Liver (tissue), 9 donors: ENCODE results near the gene FKBP1C. TPM values are rescaled to one million over a fixed set of nuclear protein-coding genes. Genes with fewer than 3 reads are reported as not detected.

ENCODE experiments used
- DNase-seq: peaks from one replicate; pipeline ENCODE4 v3.0.0-alpha.2; 2017; ENCODE audit warnings: low spot score
- H3K27ac ChIP-seq, 2 donors: one replicate each; pipeline ENCODE4 v1.7.0; 2013; ENCODE audit warnings: inconsistent platforms in 2 of 2, low read length in 2 of 2, control low read depth in 1 of 2, low read depth in 1 of 2, mild to moderate bottlenecking in 1 of 2
- H3K27me3 ChIP-seq, 4 donors: one replicate each; pipeline versions ENCODE4 v1.6.1 to v1.7.0; 2013; ENCODE audit warnings: low read length in 3 of 4, inconsistent platforms in 1 of 4, mild to moderate bottlenecking in 1 of 4, moderate library complexity in 1 of 4; ENCODE audit not compliant: control insufficient read depth in 4 of 4, insufficient read depth in 4 of 4
- H3K36me3 ChIP-seq, 4 donors: one replicate each; pipeline versions ENCODE4 v1.6.1 to v1.7.0; 2013; ENCODE audit warnings: low read length in 3 of 4, mild to moderate bottlenecking in 3 of 4, low read depth in 1 of 4, moderate library complexity in 1 of 4; ENCODE audit not compliant: control insufficient read depth in 4 of 4, insufficient read depth in 3 of 4
- H3K4me1 ChIP-seq, 4 donors: one replicate each; pipeline versions ENCODE4 v1.6.1 to v1.7.0; 2013; ENCODE audit warnings: low read length in 3 of 4, mild to moderate bottlenecking in 3 of 4, moderate library complexity in 1 of 4; ENCODE audit not compliant: control insufficient read depth in 4 of 4, insufficient read depth in 4 of 4
- H3K4me3 ChIP-seq, 3 donors: one replicate each; pipeline versions ENCODE4 v1.6.1 to v1.7.0; 2013; ENCODE audit warnings: low read length in 3 of 3, control low read depth in 1 of 3, low read depth in 1 of 3, mild to moderate bottlenecking in 1 of 3
- H3K9ac ChIP-seq, 2 donors: one replicate each; pipeline ENCODE4 v1.7.0; 2013; ENCODE audit warnings: low read length in 2 of 2, mild to moderate bottlenecking in 2 of 2, moderate library complexity in 2 of 2, control low read depth in 1 of 2, low read depth in 1 of 2
- H3K9me3 ChIP-seq, 4 donors: one replicate each; pipeline versions ENCODE4 v1.6.1 to v1.7.0; 2013; ENCODE audit warnings: low read length in 3 of 4; ENCODE audit not compliant: control insufficient read depth in 4 of 4
- ATF3 ChIP-seq: IDR thresholded peaks from 2 replicates; pipeline ENCODE4 v1.6.1; 2016; ENCODE audit warnings: antibody characterized with exemption
- CTCF ChIP-seq: fragments of 150-350 bp; IDR thresholded peaks from 2 replicates; pipeline ENCODE4 v1.5.1; 2017; ENCODE audit warnings: improper control_type of control experiment, low read depth, low read length; ENCODE audit not compliant: missing input control
- EGR1 ChIP-seq, 2 donors: IDR thresholded peaks; 2 replicates each; pipeline ENCODE4 v1.6.1; 2016 to 2018; ENCODE audit warnings: antibody characterized with exemption in 2 of 2, low read depth in 2 of 2
- FOXA1 ChIP-seq: IDR thresholded peaks from 2 replicates; pipeline ENCODE4 v1.6.1; 2016; ENCODE audit warnings: antibody characterized with exemption
- FOXA2 ChIP-seq: IDR thresholded peaks from 2 replicates; pipeline ENCODE4 v1.6.1; 2016; ENCODE audit warnings: antibody characterized with exemption
- GABPA ChIP-seq, 2 donors: IDR thresholded peaks in 1 of 2; conservative IDR thresholded peaks in 1 of 2; 2 replicates each; pipeline ENCODE4 v1.6.1; 2016; ENCODE audit warnings: antibody characterized with exemption in 2 of 2, mild to moderate bottlenecking in 1 of 2, moderate library complexity in 1 of 2
- HNF4A ChIP-seq, 2 donors: conservative IDR thresholded peaks; 2 replicates each; pipeline ENCODE4 v1.6.1; 2016; ENCODE audit warnings: antibody characterized with exemption in 2 of 2, mild to moderate bottlenecking in 2 of 2
- HNF4G ChIP-seq: IDR thresholded peaks from 2 replicates; pipeline ENCODE4 v1.6.1; 2016; ENCODE audit warnings: antibody characterized with exemption
- JUND ChIP-seq, 2 donors: IDR thresholded peaks; 2 replicates each; pipeline ENCODE4 v1.6.1; 2016; ENCODE audit warnings: antibody characterized with exemption in 2 of 2
- MAX ChIP-seq: IDR thresholded peaks from 2 replicates; pipeline ENCODE4 v1.6.1; 2016; ENCODE audit warnings: antibody characterized with exemption
- NR2F2 ChIP-seq: IDR thresholded peaks from 2 replicates; pipeline ENCODE4 v1.6.1; 2016; ENCODE audit warnings: antibody characterized with exemption
- RAD21 ChIP-seq, 2 donors: IDR thresholded peaks; 2 replicates each; pipeline ENCODE4 v1.6.1; 2016; ENCODE audit warnings: antibody characterized with exemption in 2 of 2, mild to moderate bottlenecking in 2 of 2
- REST ChIP-seq: IDR thresholded peaks from 2 replicates; pipeline ENCODE4 v1.6.1; 2016; ENCODE audit warnings: antibody characterized with exemption, mild to moderate bottlenecking
- RXRA ChIP-seq, 2 donors: IDR thresholded peaks; 2 replicates each; pipeline ENCODE4 v1.6.1; 2017 to 2018; ENCODE audit warnings: antibody characterized with exemption in 2 of 2, mild to moderate bottlenecking in 1 of 2
- SP1 ChIP-seq: IDR thresholded peaks from 2 replicates; pipeline ENCODE4 v1.6.1; 2018; ENCODE audit warnings: antibody characterized with exemption, mild to moderate bottlenecking
- TAF1 ChIP-seq: conservative IDR thresholded peaks from 2 replicates; pipeline ENCODE4 v1.6.1; 2016; ENCODE audit warnings: antibody characterized with exemption, mild to moderate bottlenecking
- YY1 ChIP-seq: IDR thresholded peaks from 2 replicates; pipeline ENCODE4 v1.6.1; 2016; ENCODE audit warnings: antibody characterized with exemption, mild to moderate bottlenecking
- ZBTB33 ChIP-seq: IDR thresholded peaks from 2 replicates; pipeline ENCODE4 v1.6.1; 2016; ENCODE audit warnings: antibody characterized with exemption
- WGBS: extraction: QIAGEN DNeasy Blood & Tissue Kit; methylation state at CpG from one replicate; pipeline ENCODE4 v1.1.7; 2013; 5-methylcytosine and 5-hydroxymethylcytosine counted together
- polyA plus RNA-seq, 2 donors: library from polyadenylated mRNA; stranded (reverse) in 1 of 2; unstranded in 1 of 2; fragments of 200-250 nt in 1 of 2; fragments of >200 nt in 1 of 2; fragmentation: Nextera tagmentation in 1 of 2; extraction: Ambion mirVana in 1 of 2; gene quantifications; one replicate each; pipeline versions ENCODE4 v1.2.1 to v1.2.3, GENCODE V29; 2013 to 2015
- total RNA-seq, 2 donors: library from RNA; depleted of rRNA; stranded (reverse); fragments of >200 nt; gene quantifications; one replicate each; pipeline ENCODE4 v1.2.3, GENCODE V29; 2014
- donor health status: healthy.
- donor health status: healthy.
- donor health status: healthy.
- donor health status: healthy.
- donor health status: healthy.

Gene FKBP1C
- total and polyA plus RNA-seq, 4 donors, result 0.08 to 0.61 (median 0.38) TPM

GRCh38 chr6:63236398-63236817, 25.1 kb downstream of the FKBP1C start:
- Histone ChIP-seq H3K36me3 (no peaks in the 10 kb centered on the region), H3K4me3 (no peak overlapping the region), H3K4me1 (no peaks in the 10 kb centered on the region), H3K27ac (no peak overlapping the region), H3K27me3 (no peaks in the 10 kb centered on the region), H3K9ac (no peak overlapping the region), H3K9me3 (no peaks in the 10 kb centered on the region)
- DNase-seq, result no peak
- TF ChIP-seq JUND (IDR thresholded peaks at IDR 0.05) (no peak), ATF3 (no peak), HNF4G (no peak), FOXA2 (no peak), TAF1 (no peak)
- 58% methylated on average over 3 of the region's 3 CpGs for WGBS

- 32% methylated on average over 2 of the region's 2 CpGs for WGBS
- TF ChIP-seq NR2F2 (no peak), RXRA (IDR thresholded peaks at IDR 0.05) (peak; percentile 71 to 82), ZBTB33 (peak; percentile 62), TAF1 (no peak), HNF4A (conservative IDR thresholded peaks at IDR 0.05) (peak; percentile 40 to 73), FOXA2 (peak; percentile 79), JUND (IDR thresholded peaks at IDR 0.05) (peak; percentile 41 to 74), CTCF (no peak), ATF3 (peak; percentile 81), EGR1 (IDR thresholded peaks at IDR 0.05; ENCODE audit: low read depth in 2 of 2) (peak in 1 of 2 donors; percentile 63), GABPA (IDR thresholded peaks at IDR 0.05 in 1 of 2, conservative IDR thresholded peaks at IDR 0.05 in 1 of 2) (peak in 1 of 2 donors; percentile 45), SP1 (peak; percentile 66), REST (peak; percentile 12), YY1 (no peak), HNF4G (no peak), MAX (peak; percentile 61), RAD21 (IDR thresholded peaks at IDR 0.05) (peak; percentile 12 to 31), FOXA1 (no peak)
These were observed 34.2 kb downstream of the FKBP1C start for GRCh38 chr6:63245420-63245819.

More at GRCh38 chr6:63245420-63245819, 34.2 kb downstream of the FKBP1C start:
- no peaks in the 10 kb centered on the region for H3K9me3 ChIP-seq
- no peaks in the 10 kb centered on the region for H3K36me3 ChIP-seq
- H3K4me1 ChIP-seq, result peaks cover 2 to 14% (median 5%) of the 10 kb centered on the region in 4 donors
- H3K4me3 ChIP-seq, result no peak overlapping the region
- no peak overlapping the region for H3K27ac ChIP-seq
- H3K9ac ChIP-seq, result no peak overlapping the region
- no peaks in the 10 kb centered on the region for H3K27me3 ChIP-seq
- DNase-seq, result no peak
